AG09319 (cell line): ENCODE results near the gene SMAGP.
A peak's percentile ranks its signal among the peaks of the same experiment; 100 is the strongest.
"Not testable (repeated sequence)": the region's sequence is repeated elsewhere in the genome, so short reads cannot be mapped to it uniquely, and the experiment has no call there.

Source experiments
- DNase-seq: peaks from one replicate; pipeline ENCODE4 v3.0.0-alpha.2; 2010; ENCODE audit warnings: low read depth; ENCODE audit errors: extremely low read depth
- TF ChIP-seq, protein P1 (sequence below): IDR thresholded peaks from 2 replicates; pipeline ENCODE4 v1.5.1; 2011; ENCODE audit warnings: low read depth, mild to moderate bottlenecking, inconsistent platforms, low read length, moderate library complexity

The SMAGP gene

DNA sequence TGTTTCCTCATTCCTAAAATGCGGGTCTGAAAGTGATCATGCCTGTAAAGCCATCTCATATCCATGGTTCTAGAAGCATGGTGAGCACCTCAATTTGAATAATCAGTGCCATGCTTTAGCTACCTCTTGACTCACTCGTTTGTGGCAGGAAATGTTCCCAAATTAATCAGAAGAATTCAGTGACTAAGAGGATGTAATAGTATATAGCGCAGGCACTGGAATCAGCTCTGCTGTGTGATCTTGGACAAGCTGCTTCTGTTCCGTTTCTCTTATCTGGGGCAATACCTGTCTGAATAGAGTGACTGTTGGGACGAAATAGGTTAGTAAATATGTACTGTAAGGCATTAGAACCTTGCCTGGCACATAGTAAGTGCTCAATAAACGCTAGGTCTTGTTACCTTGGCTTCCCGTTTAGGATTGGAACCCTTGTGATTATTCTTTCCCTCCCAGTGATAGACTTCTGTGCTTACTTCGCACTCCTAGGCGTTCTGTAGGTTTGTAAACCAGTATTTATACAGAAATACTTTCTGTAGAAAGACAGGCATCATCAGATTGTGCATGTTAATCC lies 820 bp upstream of the SMAGP start:
- no peak for DNase-seq
- TF ChIP-seq, protein P1, sequence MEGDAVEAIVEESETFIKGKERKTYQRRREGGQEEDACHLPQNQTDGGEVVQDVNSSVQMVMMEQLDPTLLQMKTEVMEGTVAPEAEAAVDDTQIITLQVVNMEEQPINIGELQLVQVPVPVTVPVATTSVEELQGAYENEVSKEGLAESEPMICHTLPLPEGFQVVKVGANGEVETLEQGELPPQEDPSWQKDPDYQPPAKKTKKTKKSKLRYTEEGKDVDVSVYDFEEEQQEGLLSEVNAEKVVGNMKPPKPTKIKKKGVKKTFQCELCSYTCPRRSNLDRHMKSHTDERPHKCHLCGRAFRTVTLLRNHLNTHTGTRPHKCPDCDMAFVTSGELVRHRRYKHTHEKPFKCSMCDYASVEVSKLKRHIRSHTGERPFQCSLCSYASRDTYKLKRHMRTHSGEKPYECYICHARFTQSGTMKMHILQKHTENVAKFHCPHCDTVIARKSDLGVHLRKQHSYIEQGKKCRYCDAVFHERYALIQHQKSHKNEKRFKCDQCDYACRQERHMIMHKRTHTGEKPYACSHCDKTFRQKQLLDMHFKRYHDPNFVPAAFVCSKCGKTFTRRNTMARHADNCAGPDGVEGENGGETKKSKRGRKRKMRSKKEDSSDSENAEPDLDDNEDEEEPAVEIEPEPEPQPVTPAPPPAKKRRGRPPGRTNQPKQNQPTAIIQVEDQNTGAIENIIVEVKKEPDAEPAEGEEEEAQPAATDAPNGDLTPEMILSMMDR: no peak

DNA sequence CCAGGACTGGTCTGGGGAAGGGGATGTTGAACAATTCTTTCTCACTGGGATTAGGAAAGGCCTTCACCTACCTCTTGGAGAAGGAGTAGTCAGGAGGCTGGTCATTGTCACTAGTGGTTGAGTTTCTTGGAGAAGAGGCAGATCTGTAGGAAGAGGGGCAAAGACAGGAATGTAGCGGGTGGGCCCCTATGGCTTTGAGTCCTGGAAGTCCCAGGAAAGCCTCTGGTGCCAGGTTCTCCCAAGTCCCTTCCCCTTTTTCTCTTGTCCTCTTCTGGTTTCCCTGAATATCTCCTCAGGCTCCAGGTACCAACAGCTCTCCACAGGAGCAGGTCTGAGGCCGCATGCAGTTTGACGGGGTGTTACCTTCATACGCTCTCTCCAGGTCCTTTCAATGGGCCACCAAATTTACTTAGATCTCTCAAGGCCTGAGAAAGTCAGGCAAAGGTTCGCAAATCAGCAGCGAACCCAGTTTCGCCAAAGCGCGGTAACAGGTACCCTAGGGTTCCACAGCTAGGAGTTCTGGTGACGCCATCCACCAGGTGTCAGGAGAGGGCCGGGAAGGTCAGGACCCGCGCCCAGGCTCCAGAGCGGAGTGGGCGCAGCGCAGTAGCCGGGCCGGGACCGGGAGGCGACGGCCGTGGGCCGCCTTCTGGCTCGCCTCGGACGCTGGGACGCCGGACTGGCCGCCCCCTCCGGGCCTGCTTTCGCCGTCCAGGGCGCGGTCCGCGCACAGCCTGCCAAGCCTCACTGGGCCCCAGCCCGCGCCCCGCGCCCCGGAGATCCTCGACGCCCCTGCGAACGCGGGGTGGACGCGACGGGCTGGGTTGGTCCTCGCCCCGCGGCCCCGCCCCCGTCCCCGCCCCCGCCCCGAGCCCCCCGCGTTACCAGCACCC lies 795 bp downstream of the SMAGP start:
- DNase-seq: no peak
- TF ChIP-seq, protein P1: peak; percentile 45

DNA sequence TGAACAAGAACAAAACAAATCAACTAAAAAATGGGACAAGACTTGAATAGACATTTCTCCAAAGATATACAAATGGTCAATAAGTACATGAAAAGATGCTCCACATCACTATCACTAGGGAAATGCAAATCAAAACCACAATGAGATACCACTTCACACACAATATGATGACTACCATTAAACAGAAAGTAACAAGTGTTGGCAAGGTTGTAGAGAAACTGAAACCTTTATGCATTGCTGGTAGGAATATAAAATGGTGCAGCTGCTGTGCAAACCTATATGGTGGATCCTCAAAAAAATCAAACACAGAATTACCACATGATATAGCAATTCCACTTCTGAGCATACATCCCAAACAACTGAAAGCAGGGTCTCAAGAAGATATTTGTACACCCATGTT lies 5.2 kb downstream of the SMAGP start:
- DNase-seq: no peak
- TF ChIP-seq, protein P1: no peak

DNA sequence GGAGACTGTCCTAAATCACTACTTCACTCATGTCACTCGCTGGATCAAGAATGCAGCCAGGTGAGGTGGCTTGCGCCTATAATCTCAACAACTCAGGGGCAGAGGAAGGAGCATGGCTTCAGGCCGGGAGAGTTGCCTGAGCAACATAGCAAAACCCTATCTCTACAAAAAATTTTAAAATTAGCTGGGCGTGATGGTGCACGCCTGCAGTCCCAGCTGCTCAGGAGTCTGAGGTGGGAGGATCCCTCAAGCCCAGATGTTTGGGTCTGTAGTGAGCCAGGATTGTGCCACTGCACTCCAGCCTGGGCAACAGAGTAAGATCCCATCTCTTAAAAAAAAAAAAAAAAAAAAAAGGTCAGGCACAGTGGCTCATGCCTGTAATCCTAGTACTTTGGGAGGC lies 5.9 kb downstream of the SMAGP start:
- TF ChIP-seq, protein P1: no peak
- DNase-seq: no peak

DNA sequence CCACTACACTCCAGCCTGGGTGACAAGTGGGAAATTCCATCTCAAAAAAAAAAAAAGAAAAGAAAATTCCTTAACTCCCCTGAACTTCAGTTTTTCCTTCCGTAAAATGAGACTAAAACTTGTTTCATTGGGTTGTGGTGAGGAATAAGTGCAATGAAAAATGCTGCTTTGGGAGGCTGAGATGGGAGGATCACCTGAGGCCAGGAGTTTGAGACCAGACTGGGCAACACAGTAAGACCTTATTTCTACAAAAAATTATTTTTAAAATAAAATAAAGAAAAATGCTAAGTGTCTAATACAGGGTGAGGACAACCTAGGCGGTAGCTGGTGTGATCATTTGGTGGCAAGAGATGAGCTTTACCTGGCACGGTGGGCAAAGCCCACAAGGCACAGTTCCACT lies 6.9 kb downstream of the SMAGP start:
- no peak for DNase-seq
- TF ChIP-seq, protein P1: no peak

DNA sequence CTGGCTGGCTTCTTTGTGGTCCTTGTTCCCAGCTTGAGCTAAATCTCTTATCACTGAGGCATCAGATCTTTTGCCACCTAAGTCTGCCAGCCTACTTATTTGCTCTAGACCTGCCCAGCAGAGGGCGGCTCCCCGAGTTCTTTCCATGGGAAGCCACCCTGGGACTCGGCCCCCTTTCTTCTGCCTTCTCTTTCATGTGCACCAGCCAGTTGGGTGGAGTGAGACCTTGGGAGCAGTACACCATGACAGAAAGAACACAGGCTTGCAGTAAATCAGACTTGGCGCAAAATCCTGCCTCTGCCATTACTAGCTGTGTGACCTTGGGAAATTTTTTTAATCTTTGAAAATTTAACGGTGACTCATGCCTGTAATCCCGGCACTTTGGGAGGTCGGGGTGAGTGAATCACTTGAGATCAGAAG lies 7.4 kb downstream of the SMAGP start:
- TF ChIP-seq, protein P1: peak; percentile 52
- peak; percentile 63 for DNase-seq

DNA sequence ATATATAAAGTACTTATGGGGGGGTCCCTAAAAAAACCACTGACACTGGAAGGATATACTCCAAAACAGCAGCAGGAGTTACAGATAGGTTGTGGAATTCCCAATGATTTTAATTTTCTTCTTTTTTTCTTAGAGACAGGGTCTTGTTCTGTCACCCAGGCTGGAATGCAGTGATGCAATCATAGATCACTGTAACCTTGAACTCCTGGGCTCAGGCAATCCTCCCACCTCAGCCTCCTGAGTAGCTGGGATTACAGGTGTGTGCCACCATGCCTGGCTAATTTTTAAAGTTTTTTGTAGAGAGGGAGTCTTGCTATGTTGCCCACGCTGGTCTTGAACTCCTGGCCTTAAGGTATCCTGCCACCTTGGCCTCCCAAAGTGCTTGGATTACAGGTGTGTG lies 10.6 kb downstream of the SMAGP start:
- not testable (repeated sequence) for DNase-seq

DNA sequence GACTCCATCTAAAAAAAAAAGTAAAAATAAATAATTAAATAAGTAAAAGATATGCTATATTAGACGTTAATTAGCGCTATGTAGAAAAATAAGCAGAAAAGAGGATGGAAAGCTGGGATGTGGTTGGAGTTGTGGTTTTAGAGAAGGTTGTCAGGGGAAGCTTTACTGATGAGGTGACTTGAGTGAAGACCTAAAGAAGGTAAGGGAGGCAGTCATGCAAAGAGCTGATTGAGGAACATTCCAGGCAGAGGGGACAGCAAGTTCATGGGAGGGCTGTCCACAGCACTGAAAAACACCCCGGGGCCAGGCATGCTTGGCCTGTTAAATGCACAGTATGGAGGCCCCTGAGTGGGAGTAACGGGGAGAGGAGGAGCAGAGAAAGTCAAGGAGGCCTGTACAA lies 15.7 kb downstream of the SMAGP start:
- TF ChIP-seq, protein P1: no peak
- DNase-seq: no peak
